WERI-Rb-1 (cell line): Measurements from ENCODE around the gene SOX13.

Experiments used
- DNase-seq: peaks from one replicate; pipeline ENCODE4 v3.0.0-alpha.2; 2020
- H3K27ac ChIP-seq: fragments of 250-450 bp; sonication (Bioruptor Pico); 2 replicates; pipeline ENCODE4 v1.5.1; 2020; ENCODE audit warnings: mild to moderate bottlenecking, moderate library complexity
- H3K27me3 ChIP-seq: fragments of 250-450 bp; sonication (Bioruptor Pico); 2 replicates; pipeline ENCODE4 v1.5.1; 2021; ENCODE audit warnings: mild to moderate bottlenecking, low read depth, moderate library complexity; ENCODE audit not compliant: insufficient read depth, severe bottlenecking
- H3K36me3 ChIP-seq: fragments of 250-450 bp; sonication (Bioruptor Pico); 2 replicates; pipeline ENCODE4 v1.5.1; 2020; ENCODE audit warnings: mild to moderate bottlenecking, moderate library complexity
- H3K4me3 ChIP-seq: 2 replicates; pipeline ENCODE4 v1.5.1; 2011; ENCODE audit warnings: low read depth, mild to moderate bottlenecking, control low read depth, low read length
- H3K9me3 ChIP-seq: fragments of 250-450 bp; sonication (Bioruptor Pico); 2 replicates; pipeline ENCODE4 v1.5.1; 2021; ENCODE audit warnings: mild to moderate bottlenecking, moderate library complexity; ENCODE audit not compliant: severe bottlenecking
- TF ChIP-seq, protein P1 (sequence below): IDR thresholded peaks from 2 replicates; pipeline ENCODE4 v1.5.1; 2011; ENCODE audit warnings: low read depth, mild to moderate bottlenecking, control low read depth, inconsistent platforms, low read length

Gene SOX13

GRCh38 chr1:204072931-204073836 lies at the start of gene SOX13:
TSS of gene SOX13 (plus strand) at chr1:204073115. CDS start at chr1:204112916, 39,801 bp downstream.
- Histone ChIP-seq H3K36me3 (no peaks in the 10 kb centered on the region), H3K27me3 (peaks cover 42% of the 10 kb centered on the region), H3K9me3 (peaks cover 2% of the 10 kb centered on the region), H3K27ac (no peak within 1 kb of the TSS), H3K4me3 (peak within 1 kb of the TSS; percentile 74)
- TF ChIP-seq, protein P1, sequence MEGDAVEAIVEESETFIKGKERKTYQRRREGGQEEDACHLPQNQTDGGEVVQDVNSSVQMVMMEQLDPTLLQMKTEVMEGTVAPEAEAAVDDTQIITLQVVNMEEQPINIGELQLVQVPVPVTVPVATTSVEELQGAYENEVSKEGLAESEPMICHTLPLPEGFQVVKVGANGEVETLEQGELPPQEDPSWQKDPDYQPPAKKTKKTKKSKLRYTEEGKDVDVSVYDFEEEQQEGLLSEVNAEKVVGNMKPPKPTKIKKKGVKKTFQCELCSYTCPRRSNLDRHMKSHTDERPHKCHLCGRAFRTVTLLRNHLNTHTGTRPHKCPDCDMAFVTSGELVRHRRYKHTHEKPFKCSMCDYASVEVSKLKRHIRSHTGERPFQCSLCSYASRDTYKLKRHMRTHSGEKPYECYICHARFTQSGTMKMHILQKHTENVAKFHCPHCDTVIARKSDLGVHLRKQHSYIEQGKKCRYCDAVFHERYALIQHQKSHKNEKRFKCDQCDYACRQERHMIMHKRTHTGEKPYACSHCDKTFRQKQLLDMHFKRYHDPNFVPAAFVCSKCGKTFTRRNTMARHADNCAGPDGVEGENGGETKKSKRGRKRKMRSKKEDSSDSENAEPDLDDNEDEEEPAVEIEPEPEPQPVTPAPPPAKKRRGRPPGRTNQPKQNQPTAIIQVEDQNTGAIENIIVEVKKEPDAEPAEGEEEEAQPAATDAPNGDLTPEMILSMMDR, result peak; percentile 62
- DNase-seq, result peak; percentile 97

- Histone ChIP-seq H3K9me3 (peaks cover 3% of the 10 kb centered on the region), H3K27ac (no peak overlapping the region), H3K36me3 (no peaks in the 10 kb centered on the region), H3K4me3 (no peak overlapping the region), H3K27me3 (no peaks in the 10 kb centered on the region)
- DNase-seq, result peak; percentile 47
- TF ChIP-seq, protein P1, result no peak
Measured at GRCh38 chr1:204025917-204026707, 46.8 kb upstream of the SOX13 start.

DNA sequence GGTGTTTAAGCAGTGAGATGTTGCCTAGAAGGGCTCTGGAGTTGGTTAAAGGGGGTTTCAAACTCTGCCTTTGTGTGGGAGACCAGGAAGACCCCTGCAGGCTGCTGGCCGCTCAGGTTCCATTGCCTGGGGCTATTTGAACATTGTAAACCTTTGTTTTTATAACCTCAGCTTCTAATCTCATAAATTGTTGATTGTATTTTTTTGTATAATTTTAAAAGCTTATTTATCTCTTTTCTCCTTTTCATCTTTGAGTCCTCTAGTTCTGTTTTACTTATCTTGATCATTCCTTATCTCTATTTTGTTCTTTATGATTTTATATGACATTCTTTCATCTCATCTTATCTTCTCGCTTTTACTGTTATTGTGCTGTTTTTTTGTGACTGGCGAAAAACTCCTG lies 45.5 kb upstream of the SOX13 start:
- Histone ChIP-seq H3K4me3 (no peak overlapping the region), H3K9me3 (peaks cover 3% of the 10 kb centered on the region), H3K27me3 (no peaks in the 10 kb centered on the region), H3K36me3 (no peaks in the 10 kb centered on the region), H3K27ac (no peak overlapping the region)
- TF ChIP-seq, protein P1, result no peak
- no peak for DNase-seq

GRCh38 chr1:204029016-204029415 lies 43.9 kb upstream of the SOX13 start:
- Histone ChIP-seq H3K27ac (no peak overlapping the region), H3K4me3 (no peak overlapping the region), H3K27me3 (no peaks in the 10 kb centered on the region), H3K9me3 (peaks cover 3% of the 10 kb centered on the region), H3K36me3 (no peaks in the 10 kb centered on the region)
- no peak for DNase-seq
- TF ChIP-seq, protein P1, result no peak

GRCh38 chr1:204031098-204031710 lies 41.7 kb upstream of the SOX13 start:
- H3K4me3 ChIP-seq, result no peak overlapping the region
- H3K36me3 ChIP-seq, result no peaks in the 10 kb centered on the region
- no peaks in the 10 kb centered on the region for H3K27me3 ChIP-seq
- no peak overlapping the region for H3K27ac ChIP-seq
- DNase-seq, result no peak
- TF ChIP-seq, protein P1, result no peak
- H3K9me3 ChIP-seq, result no peaks in the 10 kb centered on the region
